T-helper 9 cell (primary cell): ENCODE measurements around the gene GALNT18.

Experiments
- DNase-seq: peaks from one replicate; pipeline ENCODE4 v3.0.0-alpha.2; 2020

Gene GALNT18

GRCh38 chr11:11227296-11228085 lies 394.3 kb downstream of the GALNT18 start:
- no peak for DNase-seq
